Activated CD4-positive, alpha-beta T cell treated with anti-CD3 and anti-CD28 coated beads, Interleukin-10, Interleukin-2, amounts not matched to agents 100 ng/mL and 50 ng/mL, durations not matched to agents 16 hours and 8 hours (primary cell): ENCODE data around the gene LRIG3.
"Not testable (repeated sequence)": the region's sequence is repeated elsewhere in the genome, so short reads cannot be mapped to it uniquely, and the experiment has no call there.

Experiments used
- DNase-seq: peaks from one replicate; pipeline ENCODE4 v3.0.0-alpha.2; 2020

Gene LRIG3, protein sequence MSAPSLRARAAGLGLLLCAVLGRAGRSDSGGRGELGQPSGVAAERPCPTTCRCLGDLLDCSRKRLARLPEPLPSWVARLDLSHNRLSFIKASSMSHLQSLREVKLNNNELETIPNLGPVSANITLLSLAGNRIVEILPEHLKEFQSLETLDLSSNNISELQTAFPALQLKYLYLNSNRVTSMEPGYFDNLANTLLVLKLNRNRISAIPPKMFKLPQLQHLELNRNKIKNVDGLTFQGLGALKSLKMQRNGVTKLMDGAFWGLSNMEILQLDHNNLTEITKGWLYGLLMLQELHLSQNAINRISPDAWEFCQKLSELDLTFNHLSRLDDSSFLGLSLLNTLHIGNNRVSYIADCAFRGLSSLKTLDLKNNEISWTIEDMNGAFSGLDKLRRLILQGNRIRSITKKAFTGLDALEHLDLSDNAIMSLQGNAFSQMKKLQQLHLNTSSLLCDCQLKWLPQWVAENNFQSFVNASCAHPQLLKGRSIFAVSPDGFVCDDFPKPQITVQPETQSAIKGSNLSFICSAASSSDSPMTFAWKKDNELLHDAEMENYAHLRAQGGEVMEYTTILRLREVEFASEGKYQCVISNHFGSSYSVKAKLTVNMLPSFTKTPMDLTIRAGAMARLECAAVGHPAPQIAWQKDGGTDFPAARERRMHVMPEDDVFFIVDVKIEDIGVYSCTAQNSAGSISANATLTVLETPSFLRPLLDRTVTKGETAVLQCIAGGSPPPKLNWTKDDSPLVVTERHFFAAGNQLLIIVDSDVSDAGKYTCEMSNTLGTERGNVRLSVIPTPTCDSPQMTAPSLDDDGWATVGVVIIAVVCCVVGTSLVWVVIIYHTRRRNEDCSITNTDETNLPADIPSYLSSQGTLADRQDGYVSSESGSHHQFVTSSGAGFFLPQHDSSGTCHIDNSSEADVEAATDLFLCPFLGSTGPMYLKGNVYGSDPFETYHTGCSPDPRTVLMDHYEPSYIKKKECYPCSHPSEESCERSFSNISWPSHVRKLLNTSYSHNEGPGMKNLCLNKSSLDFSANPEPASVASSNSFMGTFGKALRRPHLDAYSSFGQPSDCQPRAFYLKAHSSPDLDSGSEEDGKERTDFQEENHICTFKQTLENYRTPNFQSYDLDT

DNA sequence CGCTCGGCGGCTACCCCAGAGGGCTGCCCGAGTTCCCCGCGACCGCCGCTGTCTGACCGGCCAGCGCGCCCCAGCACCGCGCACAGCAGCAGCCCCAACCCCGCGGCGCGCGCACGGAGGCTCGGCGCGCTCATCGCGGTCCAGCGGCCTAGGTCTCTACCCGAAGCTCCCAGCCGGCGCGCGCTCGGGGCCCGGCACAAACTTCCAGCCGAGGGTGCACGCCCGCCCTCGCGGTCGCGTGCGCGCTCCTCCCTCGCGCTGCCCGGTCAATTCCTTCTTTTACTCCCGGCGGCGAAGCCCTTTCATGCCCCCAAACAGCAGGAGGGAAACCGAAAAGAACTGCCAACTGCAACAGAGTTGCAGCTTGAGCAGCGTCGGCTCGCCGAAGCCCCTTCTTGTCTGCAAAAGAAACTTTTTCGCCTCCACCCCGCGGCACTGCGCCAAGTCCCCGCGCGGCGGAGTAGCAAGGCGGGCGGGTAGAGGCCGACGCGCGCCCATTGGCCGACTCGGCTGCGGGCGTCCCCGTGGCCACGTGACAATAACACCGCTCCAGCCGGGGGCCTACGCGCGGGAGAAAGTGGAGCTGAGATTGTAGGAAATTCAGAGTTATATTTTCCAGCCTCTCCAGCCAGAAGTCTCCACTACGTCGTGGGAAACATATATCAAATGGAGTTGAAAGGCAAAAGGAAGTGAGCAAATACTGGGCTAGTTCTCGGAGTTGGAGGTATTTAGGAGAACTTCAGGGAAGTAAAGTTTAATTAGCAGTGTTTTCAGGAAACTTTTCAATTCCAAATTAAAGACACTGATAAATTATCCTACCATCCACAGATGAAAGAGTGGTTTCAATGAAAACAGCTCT lies at the start of gene LRIG3:
Gene LRIG3, minus strand, starts transcription at position 403 of the 859 bp plus-strand sequence. Its CDS starts 269 bp downstream, at position 134.
- DNase-seq: peak; percentile 56

DNA sequence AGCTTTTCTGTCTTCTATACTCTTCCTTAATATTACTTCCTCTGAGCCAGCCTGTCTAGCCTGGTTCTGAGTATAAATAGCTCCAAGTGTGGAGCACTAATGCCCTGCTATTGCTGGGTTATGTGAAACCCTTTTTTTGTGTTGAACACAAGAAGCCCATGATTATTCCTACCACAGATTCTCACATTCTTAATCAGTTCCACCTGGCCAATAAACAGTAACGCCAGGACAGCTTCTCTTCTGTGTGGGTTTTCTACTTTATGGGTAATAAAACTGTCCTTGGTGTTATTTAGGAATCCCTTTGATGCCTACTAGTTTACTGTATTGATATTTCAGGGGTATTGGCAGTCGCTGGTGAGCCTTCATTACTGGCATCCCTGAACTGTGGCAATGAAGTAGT lies 48.9 kb upstream of the LRIG3 start:
- DNase-seq: no peak

DNA sequence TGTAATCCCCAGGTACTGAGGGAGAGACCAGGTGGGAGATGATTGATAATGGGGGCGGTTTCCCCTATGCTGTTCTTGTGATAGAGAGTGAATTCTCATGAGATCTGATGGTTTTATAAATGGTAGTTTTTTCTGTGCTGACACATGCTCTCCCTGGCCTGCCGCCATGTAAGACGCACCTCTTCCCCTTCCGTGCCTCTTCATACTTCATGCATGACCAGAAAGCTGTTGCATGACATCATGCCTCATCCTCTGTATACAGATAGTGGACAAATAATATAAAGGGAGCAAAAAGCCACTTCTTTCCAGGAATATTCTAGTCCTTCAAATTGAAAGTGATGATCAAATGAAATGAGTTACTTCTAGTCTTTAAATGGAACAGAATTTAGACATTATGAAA lies 47.3 kb upstream of the LRIG3 start:
- DNase-seq: no peak

DNA sequence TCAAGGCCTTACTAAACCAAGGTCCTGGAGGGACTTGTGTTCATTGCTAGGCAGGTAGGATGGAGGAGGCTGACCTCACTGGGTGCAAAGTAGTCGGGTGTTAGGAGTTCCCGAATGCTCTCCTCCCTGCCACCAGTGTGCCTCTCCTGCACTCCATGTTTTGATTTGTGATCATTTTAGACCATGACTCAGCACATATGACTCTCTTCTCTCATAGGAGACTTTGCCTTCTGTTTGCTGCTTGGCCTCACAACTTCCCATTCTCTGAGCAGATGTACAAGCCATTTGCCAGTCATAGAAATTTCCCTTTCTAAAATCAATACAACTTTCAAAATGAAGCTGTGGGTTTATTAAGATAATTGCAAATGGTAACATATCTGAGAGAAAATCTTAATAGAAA lies 46.6 kb upstream of the LRIG3 start:
- DNase-seq: no peak

DNA sequence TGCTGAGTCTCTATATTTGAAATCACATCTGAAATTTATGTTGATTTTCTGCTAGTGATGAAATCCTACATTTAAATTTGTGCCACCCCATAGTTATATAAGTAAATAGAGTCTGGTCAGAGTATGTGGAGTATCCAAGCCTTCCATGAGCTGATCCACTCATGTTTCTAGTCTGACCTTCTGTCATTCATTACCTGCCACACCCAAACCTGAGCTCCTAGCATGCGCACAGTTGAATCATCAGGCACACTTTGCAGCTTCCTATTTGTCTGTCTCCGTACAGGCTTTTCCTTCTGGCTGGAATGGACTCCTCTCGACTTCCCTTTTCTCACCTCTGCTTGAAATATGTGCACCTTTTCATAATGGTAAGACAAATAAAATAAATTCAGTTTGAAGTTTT lies 45.3 kb upstream of the LRIG3 start:
- no peak for DNase-seq

DNA sequence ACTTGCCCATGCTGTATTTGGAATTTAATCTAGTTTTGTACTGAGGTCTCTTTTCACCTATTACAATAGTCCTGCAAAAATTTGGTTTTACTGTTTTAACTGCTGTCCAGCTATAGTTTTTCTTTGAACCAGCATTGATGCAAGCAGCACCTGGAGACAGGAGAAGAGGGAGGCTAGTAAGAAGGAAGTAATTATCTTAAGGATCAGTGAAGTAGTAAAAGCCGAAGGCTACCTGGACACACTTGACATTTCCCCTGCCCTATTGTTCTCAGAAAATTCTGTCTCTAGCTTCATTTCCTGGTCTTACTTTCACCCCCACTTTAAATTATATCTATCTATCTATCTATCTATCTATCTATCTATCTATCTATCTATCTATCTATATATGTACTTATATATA lies 43.5 kb upstream of the LRIG3 start:
- no peak for DNase-seq

DNA sequence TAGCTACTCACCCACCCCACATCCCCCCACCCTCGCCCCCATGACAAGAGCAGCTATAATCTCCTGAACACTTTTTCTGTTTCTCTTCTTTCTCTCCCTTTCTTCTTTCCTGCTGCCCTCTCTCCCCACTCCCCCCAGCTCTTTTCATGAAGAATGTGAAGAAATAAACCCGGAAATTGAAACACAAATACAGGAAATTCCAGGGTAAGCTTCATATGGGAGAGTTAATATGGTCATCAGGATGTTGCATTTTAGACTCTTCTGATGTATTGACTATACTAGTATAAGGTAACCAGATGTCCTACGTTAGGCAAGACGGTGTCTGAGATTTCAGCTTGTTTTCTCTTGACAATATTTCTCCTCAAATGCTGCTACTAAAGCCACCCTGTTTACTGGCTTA lies 41.6 kb upstream of the LRIG3 start:
- DNase-seq: no peak

DNA sequence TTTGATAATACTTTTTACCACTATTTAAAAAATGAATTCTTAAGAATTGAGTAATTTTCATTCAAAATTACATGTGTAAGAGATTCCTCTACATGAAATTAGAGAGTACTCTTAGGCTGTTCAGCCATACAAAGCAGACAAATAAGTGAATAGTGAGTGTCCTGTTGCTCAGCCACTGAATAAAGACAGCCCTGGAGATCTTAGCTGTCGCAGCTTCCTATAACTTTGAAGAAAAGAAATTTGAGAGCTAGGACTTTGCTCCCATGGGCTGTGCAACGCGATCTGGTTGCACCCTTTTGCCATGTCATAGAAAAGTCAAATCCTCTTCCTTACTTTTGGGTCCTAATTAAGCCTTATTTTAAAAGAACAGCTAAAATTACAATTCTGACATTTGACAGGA lies 40.9 kb upstream of the LRIG3 start:
- DNase-seq: no peak

DNA sequence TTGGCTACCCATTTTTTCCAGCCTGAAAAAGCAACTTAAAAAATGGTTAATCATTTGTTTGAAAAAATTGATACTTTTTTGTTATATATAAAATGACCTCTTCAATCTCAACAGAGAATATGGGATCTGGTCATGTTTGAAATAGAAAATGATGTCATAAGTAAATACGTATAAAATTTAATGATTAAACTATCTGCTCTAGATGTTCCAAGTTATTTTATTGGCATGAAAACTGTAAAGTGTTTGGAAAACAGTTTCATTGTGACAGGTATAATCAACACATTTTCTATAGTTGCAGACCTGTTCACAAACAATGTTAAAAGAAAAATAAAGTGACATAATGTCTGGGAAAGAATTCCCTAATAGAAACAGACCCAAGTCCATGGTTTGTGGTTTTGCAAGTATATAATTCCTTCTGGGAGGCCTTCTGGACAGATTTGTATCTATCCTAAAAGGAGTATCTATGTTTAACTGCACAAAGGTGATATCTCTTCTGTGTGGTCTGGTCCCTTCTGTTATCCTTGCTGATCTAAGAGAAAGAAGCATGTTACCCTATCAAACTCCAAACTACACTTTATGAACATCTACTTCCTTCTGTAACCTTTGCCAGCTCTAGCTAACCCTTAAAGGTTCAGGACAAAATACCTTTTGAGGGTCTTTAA lies 39.5 kb upstream of the LRIG3 start:
- DNase-seq: no peak

DNA sequence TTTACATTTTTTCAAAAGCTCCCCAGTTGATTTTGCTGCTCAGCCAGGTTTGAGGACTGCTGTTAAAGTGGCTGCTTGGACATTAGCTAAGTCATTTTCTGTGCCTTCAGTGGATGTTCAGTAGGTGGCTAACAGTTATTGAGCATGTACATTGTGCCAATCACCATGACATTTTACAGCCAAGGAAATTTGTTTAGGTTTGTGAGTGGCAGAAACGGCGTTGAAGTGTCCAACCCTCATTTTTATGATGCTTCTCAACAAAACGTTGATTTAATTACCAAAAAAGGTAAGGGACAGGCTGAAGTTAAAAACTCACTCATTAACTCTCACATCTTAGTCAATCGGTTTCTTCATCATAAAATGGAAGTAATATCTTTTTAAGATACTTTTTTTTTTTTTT lies 37.0 kb upstream of the LRIG3 start:
- no peak for DNase-seq

DNA sequence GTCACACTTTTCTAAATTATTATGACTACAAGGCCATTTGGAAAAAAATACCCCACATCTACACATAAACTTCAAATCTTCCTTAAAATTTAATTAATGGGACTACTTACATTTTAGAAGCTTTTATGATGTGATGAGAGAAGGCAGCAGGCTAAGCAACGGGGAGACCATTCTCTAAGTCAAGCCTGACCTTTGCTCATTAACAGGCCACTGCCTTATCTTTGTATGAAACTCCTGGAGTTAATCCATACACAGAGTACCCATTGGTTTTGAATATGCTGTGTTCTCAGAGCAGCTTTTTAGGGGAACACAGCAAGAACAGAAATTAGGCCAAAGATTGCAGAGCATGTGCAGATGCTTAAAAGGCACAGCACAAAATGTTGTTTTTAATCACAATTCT lies 35.5 kb upstream of the LRIG3 start:
- DNase-seq: no peak

DNA sequence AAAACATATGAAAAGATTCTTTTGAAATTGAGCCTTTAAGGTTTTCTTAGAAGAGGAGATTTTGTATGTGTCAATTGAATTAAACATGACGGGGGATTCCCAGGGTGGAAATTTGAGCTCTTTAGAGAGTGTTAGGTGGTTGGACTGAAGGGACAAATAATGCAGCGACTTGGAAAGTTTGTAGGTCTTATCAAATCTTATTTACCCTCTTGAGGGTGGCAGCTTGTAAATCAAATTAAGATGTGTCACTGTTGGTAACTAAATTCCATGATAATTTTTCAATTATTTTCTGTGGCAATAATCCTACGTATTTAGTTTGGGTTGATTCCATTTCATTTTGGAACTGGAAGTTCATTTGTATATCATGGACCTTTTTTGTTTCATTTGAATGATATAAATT lies 33.7 kb upstream of the LRIG3 start:
- no peak for DNase-seq

DNA sequence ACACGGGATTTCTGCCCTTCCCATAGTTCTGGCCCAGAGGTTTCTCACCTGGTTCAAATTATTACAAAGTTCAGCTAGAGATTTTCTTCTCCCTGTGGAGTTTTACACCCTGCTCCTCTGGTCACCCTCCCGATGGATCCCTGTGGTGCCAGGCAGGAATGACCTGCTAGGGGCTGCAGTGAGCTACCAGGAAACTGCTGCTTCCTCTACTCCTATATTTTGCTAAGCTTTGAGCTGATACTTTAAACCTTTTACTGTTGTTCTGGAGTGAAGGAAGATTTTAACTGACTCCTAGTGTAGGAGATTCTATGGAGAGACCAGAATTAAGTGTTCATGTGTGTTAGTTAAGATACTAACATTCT lies 30.4 kb upstream of the LRIG3 start:
- no peak for DNase-seq

DNA sequence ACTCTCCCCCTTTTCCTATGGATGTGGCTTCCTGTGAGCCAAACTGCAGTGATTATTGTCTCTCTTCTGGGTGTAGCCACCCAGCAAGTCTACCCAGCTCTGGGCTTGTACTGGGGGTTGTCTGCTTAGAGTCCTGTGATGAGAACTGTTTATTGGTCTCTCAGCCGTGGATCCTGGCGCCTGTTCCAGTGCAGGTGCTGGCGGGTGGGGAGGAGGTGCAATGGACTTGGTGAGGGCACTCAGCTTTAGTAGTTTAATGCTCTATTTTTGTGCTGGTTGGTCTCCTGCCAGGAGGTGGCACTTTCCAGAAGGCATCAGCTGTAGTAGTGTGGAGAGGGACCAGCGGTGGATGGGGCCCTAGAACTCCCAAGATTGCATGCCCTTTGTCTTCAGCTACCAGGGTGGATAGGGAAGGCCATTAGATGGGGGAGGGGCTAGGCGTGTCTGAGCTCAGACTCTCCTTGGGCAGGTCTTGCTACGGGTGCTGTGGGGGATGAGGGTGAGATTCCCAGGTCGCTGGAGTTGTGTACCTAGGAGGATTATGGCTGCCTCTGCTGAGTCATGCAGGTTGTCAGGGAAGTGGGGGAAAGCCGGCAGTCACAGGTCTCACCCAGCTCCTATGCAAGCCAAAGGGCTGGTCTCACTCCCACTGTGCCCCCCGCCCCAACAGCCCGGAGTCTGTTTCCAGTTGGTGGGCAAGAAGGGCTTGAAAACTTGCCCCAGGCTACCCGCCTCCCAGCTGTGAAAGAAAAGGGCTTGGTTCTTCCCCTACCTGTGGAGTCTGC lies 29.8 kb upstream of the LRIG3 start:
- not testable (repeated sequence) for DNase-seq

DNA sequence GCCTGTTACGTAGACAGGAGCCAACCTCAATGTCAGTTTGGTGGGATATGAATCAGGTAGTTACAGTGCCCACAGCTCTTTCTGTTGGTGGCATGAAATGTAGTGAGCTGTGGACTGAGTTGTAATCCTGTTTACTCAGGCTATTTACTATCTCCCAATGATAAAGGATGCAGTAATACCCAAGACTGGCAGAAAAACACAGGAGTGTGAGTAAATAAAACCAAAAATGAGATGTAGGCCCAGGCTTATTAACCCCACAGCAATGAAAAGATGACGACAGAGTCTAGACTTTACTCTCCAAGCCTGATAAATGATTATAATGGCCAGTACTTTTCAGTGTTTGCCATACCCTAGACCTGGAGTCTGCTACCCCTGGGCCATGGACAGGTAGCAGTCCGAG lies 22.8 kb upstream of the LRIG3 start:
- no peak for DNase-seq

DNA sequence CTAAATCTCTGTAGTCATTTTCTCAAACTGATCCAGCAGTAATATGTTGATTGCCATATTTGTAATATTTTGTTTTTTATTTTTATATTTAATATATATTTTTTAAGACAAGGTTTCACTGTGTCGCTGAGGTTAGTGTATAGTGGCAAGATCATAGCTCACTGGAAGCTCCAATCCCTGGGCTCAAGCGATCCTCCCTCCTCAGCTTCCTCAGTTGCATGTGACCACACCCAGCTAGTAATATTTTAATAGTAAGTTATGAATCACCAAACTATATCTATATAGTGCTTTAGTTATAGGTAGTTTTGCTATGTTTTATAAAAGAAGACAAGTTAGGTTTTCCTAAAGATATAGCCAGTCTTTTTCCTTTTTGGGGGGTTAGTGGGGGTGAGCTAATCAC lies 22.0 kb upstream of the LRIG3 start:
- DNase-seq: no peak

DNA sequence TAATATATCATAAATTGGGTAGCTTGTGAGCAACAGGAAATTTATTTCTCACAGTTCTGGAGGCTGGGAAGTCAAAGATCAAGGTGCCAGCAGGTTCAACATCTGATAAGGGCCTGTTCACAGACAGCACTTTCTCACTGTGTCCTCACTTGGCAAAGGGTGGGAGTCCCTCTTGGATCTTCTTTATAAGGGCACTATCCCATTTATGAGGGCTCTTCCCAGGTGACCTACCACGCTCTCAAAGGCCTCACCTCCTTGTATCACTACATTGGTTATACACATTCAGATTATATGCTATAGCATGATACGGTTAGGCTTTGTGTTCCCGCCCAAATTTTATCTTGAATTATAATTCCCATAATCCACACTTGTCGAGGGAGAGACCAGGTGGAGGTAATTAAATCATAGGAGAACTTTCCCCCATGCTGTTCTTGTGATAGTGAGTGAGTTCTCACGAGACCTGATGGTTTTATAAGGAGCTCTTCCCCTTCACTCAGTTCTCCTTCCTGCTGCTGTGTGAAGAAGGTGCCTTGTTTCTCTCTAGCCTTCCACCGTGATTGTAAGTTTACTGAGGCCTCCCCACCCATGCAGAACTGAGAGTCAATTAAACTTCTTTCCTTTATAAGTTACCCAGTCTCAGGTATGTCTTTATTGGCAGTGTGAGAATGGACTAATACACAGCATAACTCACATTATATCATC lies 19.2 kb upstream of the LRIG3 start:
- DNase-seq: no peak

DNA sequence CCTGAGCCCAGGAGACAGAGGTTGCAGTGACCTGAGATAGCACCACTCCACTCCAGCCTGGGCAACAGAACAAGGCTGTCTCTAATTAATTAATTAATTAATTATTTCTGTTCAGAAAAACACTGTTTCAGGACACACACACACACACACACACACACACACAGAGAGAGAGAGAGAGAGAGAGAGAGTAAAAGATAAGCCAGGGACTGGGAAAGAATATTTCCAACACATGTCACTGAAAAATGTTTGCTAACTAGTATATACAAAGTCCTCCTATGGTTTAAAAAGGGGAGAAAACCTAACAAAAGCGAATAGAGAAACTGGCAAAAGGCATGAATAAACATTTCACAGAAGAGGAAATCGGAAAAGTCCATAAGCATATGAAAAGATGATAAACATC lies 18.1 kb upstream of the LRIG3 start:
- DNase-seq: no peak

DNA sequence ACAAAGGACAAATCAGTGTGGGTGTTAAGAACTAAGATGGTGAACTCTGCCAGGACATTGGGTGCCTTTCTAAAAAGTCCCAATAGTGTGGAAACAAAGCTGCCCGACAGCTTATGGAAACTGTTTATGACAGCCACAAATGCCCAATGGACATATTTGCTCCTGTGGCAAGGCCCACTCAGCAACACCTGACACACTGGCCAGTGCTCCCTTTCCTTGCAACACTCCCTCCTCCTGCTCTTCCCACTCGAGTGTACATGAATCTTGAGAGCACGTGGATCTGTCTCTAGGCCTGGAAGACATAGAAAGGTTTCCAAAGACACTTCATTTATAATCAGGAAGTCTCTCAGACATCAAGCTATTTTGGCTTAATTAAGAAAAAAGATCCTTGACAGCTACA lies 14.2 kb upstream of the LRIG3 start:
- DNase-seq: no peak

DNA sequence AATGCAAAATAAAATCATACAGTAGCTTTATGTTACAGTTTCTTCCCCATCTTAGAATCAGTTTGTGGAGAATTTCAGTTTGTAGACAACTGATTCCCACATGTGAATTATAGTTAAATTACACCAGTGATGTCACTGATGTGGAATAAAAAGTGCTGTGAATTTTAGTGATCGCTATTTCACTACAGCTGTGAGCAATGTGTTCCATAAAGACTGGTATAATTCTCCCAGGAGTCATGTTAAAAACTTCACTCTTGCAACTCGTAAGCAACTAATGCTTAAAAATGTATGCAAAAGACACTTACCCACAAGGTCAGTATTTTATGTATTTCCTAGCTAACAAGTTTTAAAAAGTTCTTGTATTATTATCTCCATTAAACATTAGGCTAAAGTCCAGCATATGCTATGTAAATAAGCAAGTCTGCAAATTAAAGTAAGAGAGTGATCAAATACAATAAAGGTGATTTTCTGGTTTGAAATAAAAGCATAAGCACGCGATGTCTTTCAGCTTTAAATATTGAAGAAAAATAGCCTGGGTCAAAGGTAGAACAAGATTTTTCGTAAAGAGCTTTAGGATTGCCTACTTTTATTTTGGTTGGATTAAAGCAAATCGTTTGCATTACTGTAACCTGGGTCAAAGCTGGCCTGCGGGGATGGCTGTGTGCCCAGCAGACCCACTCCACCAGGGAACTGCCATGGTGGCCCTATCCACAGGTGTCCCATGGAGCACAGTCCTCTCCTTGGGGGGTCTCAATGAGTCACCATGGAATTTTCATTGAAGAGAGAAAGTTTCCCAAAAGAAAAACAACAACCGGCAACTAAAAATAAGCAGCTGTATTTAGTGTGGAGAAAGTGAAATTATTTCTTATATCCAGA lies 12.7 kb upstream of the LRIG3 start:
- DNase-seq: no peak
